HG03045 (cell line): ENCODE data around the gene THBS2.

Experiments
- ATAC-seq: cut with Tn5 transposase; IDR thresholded peaks from one replicate; pipeline ENCODE4 v1.9.1; 2021; ENCODE audit warnings: mild to moderate bottlenecking, moderate library complexity; ENCODE audit not compliant: unreplicated experiment

Gene THBS2

DNA sequence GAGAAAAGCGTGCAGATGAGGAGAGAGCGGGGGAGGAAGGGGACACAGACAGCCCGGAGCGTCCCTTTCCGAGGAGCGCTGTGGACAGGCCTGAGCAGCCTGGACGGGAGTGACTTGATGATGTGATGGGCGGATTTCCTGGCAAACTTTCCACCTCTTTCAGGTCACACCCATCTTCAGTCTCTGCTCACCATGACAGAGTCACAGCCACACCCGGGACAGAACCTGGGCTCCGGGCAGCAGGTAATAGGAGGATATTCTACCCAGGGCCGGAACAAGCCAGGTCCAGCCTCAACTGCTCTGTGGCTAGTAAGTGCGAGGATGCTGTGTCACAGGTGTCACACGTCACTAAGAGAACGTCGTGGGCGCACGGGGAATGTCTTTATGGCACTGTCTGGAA is 84.3 kb downstream of the THBS2 start:
- ATAC-seq: no peak

DNA sequence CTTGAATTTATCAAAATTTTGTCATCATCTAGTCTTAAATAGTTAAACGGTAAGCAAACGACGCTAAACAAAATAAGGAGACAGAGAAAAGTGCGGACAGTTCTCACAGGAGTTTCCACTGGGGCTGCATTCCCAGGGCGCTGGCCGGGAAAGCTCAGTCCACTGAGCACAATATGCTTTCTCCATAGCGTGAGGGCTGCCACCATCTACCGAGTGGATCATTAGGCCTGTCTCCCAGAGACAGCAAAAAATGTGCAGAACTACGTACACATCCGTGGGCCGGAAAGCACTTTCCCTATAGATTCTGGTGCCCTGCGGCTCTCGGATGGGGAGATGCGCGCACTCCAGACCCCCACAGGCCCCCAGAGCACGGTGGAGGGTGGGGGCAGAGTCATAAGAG is 84.9 kb downstream of the THBS2 start:
- no peak for ATAC-seq

DNA sequence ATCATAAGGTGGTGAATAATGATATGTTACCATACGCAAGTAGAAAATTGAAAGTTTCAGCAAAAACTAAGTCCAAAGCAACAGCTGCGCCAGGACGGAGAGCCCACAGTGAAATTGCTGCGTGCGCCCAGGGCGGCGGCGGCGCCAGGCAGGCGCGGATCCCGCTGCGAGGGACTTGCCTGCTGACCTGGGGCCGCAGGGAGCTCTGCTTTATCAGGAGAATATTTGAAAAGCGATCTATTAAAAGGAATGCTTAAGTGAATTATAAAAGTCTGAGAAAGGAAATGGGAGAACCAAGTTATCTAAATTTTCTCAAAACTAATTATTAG is 85.4 kb downstream of the THBS2 start:
- no peak for ATAC-seq

DNA sequence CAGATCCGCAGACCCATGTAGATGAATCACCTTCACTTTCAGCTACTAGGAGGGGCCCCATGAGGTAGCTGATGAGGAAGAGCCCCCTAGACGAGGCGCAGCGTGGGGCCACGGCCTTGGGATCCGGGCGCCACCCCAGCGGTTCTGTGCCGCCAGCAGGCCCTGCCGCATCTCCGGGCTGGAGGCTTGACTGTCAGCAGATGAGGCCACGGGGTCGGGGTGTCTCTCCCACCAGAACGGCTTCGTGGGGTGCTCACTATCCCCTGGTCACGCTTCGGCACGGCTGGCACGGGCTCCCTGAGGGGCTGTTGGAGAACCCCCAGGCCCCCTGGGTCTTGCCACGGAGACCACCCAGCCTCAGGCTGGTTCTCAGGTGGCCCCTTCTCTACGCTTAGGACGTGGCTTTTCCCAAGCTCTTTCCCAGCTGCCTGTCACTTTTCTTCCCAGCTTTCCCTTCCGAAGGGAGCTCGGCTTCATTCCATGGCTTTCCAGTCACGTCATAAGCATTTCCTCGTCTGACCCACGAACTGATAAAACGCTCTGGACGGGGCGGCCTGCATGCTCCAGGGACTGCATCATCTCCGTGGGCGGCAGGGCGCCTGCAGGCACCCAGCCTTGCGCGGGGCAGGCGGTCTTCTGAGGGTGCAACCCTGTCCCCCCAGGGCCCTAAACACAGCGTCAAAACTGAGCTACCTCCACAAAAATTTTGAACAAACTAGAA is 85.9 kb downstream of the THBS2 start:
- no peak for ATAC-seq

DNA sequence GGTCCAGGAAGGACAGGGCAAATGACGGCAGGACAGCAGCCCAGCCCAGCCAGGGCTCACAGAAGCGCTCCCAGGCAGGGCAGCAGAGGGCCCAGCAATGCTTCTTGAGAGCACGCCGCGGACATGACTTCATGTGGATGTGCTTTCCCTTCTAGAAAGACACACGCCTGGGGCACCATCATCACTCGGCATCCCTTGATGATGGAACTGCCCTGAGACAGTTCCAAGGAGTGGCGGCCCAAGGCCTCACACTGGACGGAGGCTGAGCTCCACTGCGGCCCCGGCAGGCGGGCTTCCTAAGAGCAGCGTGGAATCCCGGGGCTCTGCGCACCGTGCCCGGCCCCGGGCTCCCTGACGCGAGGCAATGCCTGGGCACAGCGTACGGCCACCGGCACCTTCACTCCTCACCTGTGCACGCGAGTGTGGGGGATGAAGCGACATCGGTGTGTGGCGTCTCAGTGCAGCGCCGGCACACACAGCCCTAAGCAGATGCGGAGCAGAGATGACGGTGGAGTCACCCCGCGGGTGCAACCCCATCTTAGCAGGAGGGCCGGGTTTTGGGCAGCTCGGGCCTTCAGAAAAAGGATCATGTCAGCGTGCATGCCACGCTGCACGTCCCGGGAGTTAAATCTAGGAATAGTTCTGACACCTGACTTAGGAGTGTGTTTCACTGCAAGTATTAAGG is 86.6 kb downstream of the THBS2 start:
- ATAC-seq: no peak
